Stimulated activated CD8-positive, alpha-beta memory T cell treated with anti-CD3 and anti-CD28 coated beads, Interleukin-12 subunit alpha, Interleukin-12 subunit beta, amount 100 ng/mL, for 24 hours (primary cell): ENCODE measurements around the gene D2HGDH.
"Not testable (repeated sequence)": the region's sequence is repeated elsewhere in the genome, so short reads cannot be mapped to it uniquely, and the experiment has no call there.

Source experiments
- DNase-seq: peaks from one replicate; pipeline ENCODE4 v3.0.0-alpha.2; 2020; ENCODE audit errors: extremely low read depth

The D2HGDH gene

GRCh38 chr2:241808721-241809382, 74.4 kb downstream of the D2HGDH start, which contains the start of gene NEU4:
Gene NEU4 (plus strand): TSS chr2:241809193. CDS start chr2:241814485, 5,292 bp downstream.
- DNase-seq: no peak

GRCh38 chr2:241809383-241810306, 75.2 kb downstream of the D2HGDH start:
- no peak for DNase-seq

- DNase-seq: no peak
Measured at GRCh38 chr2:241810307-241811200, 76.1 kb downstream of the D2HGDH start.

GRCh38 chr2:241811201-241811951, 76.9 kb downstream of the D2HGDH start:
- no peak for DNase-seq

GRCh38 chr2:241811952-241812729, 77.7 kb downstream of the D2HGDH start:
- DNase-seq: no peak

GRCh38 chr2:241812730-241813643, 78.6 kb downstream of the D2HGDH start:
- DNase-seq: no peak

- DNase-seq: no peak
Measured at GRCh38 chr2:241813644-241814392, 79.4 kb downstream of the D2HGDH start.

GRCh38 chr2:241814393-241814642, 79.9 kb downstream of the D2HGDH start:
- no peak for DNase-seq

GRCh38 chr2:241814643-241815476, 80.4 kb downstream of the D2HGDH start:
- no peak for DNase-seq

GRCh38 chr2:241815477-241816430, 81.3 kb downstream of the D2HGDH start:
- no peak for DNase-seq

GRCh38 chr2:241816431-241817121, 82.1 kb downstream of the D2HGDH start:
- no peak for DNase-seq

- no peak for DNase-seq
Measured at GRCh38 chr2:241817126-241817820, 82.8 kb downstream of the D2HGDH start.

GRCh38 chr2:241817821-241818215, 83.4 kb downstream of the D2HGDH start:
- not testable (repeated sequence) for DNase-seq
